Measurements from ENCODE around the gene CCL4. TPM values are rescaled to one million over a fixed set of nuclear protein-coding genes. Genes with fewer than 3 reads are reported as not detected.
A peak's percentile ranks its signal among the peaks of the same experiment; 100 is the strongest.

The CCL4 gene
- total RNA-seq, 1 donor from 2014 or later = not detected

- Histone ChIP-seq H3K4me1 (peaks cover 3% of the 10 kb centered on the region), H3K27ac (no peak overlapping the region), H3K79me2 (ENCODE audit: low read depth) (no peaks in the 10 kb centered on the region), H3K9ac (no peak overlapping the region), H2AFZ (replicated peaks) (no peak overlapping the region), H3K27me3 (no peaks in the 10 kb centered on the region), H4K20me1 (ENCODE audit: low read depth) (no peaks in the 10 kb centered on the region), H3K4me3 (no peak overlapping the region), H3F3A (ENCODE audit: low read depth) (no peaks in the 10 kb centered on the region), H3K9me3 (ENCODE audit: low read depth) (no peaks in the 10 kb centered on the region), H3K4me2 (no peak overlapping the region), H3K36me3 (no peaks in the 10 kb centered on the region)
- TF ChIP-seq EZH2phosphoT487 (IDR thresholded peaks at IDR 0.05) (no peak), EZH2 (IDR thresholded peaks at IDR 0.05) (no peak), CTCF (IDR thresholded peaks at IDR 0.05) (no peak)
- no peak for DNase-seq (ENCODE audit: low spot score)
- H3K27ac Mint-ChIP-seq = no peak overlapping the region
- no peaks in the 10 kb centered on the region for H3K36me3 Mint-ChIP-seq
- peaks cover 3% of the 10 kb centered on the region for H3K4me1 Mint-ChIP-seq
- H3K27me3 Mint-ChIP-seq (ENCODE audit: insufficient read depth, low read depth) = peaks cover 4% of the 10 kb centered on the region
- peaks cover 14% of the 10 kb centered on the region for H3K9me3 Mint-ChIP-seq
- peak overlapping the region; percentile 50 for H3K4me3 Mint-ChIP-seq
Observed at GRCh38 chr17:36123431-36123830, 19.8 kb downstream of the CCL4 start.

- Histone ChIP-seq H3K9me3 (ENCODE audit: low read depth) (no peaks in the 10 kb centered on the region), H3K9ac (no peak overlapping the region), H3F3A (ENCODE audit: low read depth) (no peaks in the 10 kb centered on the region), H3K27me3 (no peaks in the 10 kb centered on the region), H3K4me2 (no peak overlapping the region), H2AFZ (replicated peaks) (peak overlapping the region; percentile 9), H3K27ac (no peak overlapping the region), H3K36me3 (no peaks in the 10 kb centered on the region), H3K4me1 (no peaks in the 10 kb centered on the region), H3K79me2 (ENCODE audit: low read depth) (no peaks in the 10 kb centered on the region), H4K20me1 (ENCODE audit: low read depth) (no peaks in the 10 kb centered on the region), H3K4me3 (no peak overlapping the region)
- DNase-seq (ENCODE audit: low spot score) = peak; percentile 34
- H3K4me3 Mint-ChIP-seq = no peak overlapping the region
- H3K36me3 Mint-ChIP-seq = no peaks in the 10 kb centered on the region
- no peak overlapping the region for H3K27ac Mint-ChIP-seq
- peaks cover 14% of the 10 kb centered on the region for H3K9me3 Mint-ChIP-seq
- peaks cover 3% of the 10 kb centered on the region for H3K4me1 Mint-ChIP-seq
- H3K27me3 Mint-ChIP-seq (ENCODE audit: insufficient read depth, low read depth) = peaks cover 4% of the 10 kb centered on the region
- peak; percentile 49 for TF ChIP-seq CTCF (IDR thresholded peaks at IDR 0.05)
- TF ChIP-seq EZH2 (IDR thresholded peaks at IDR 0.05) = no peak
- TF ChIP-seq EZH2phosphoT487 (IDR thresholded peaks at IDR 0.05) = no peak
Observed at GRCh38 chr17:36124879-36125824, 21.5 kb downstream of the CCL4 start.

- no peaks in the 10 kb centered on the region for H3K9me3 ChIP-seq (ENCODE audit: low read depth)
- no peaks in the 10 kb centered on the region for H3K36me3 Mint-ChIP-seq
- peaks cover 3% of the 10 kb centered on the region for H3K4me1 Mint-ChIP-seq
- H3K79me2 ChIP-seq (ENCODE audit: low read depth) = no peaks in the 10 kb centered on the region
- H3K4me3 ChIP-seq = no peak overlapping the region
- H3K27me3 ChIP-seq = no peaks in the 10 kb centered on the region
- TF ChIP-seq CTCF (IDR thresholded peaks at IDR 0.05) (no peak), EZH2phosphoT487 (IDR thresholded peaks at IDR 0.05) (no peak), EZH2 (IDR thresholded peaks at IDR 0.05) (no peak)
- H3K27me3 Mint-ChIP-seq (ENCODE audit: insufficient read depth, low read depth) = peaks cover 5% of the 10 kb centered on the region
- DNase-seq (ENCODE audit: low spot score) = no peak
- no peak overlapping the region for H3K4me2 ChIP-seq
- H3K27ac Mint-ChIP-seq = no peak overlapping the region
- H3K4me3 Mint-ChIP-seq = no peak overlapping the region
- no peak overlapping the region for H2AFZ ChIP-seq (replicated peaks)
- no peak overlapping the region for H3K27ac ChIP-seq
- H4K20me1 ChIP-seq (ENCODE audit: low read depth) = no peaks in the 10 kb centered on the region
- H3F3A ChIP-seq (ENCODE audit: low read depth) = no peaks in the 10 kb centered on the region
- H3K9ac ChIP-seq = no peak overlapping the region
- H3K4me1 ChIP-seq = peaks cover 1% of the 10 kb centered on the region
- H3K36me3 ChIP-seq = no peaks in the 10 kb centered on the region
- H3K9me3 Mint-ChIP-seq = peaks cover 12% of the 10 kb centered on the region
Observed at GRCh38 chr17:36127199-36127893, 23.7 kb downstream of the CCL4 start.

Measured in neural progenitor cell (in vitro differentiated cells).